K562 (cell line): Measurements from ENCODE around the gene WWC2. TPM values are rescaled to one million over a fixed set of nuclear protein-coding genes. Genes with fewer than 3 reads are reported as not detected.

ENCODE experiments used
- ATAC-seq: fragments of 200-7000 bp; cut with Tn5 transposase; 3 replicates; pipeline ENCODE4 v1.9.1; 2020; ENCODE audit warnings: moderate library complexity
- BruUV-seq: library from RNA; stranded (reverse); fragments of 400-500 nt; replicated peaks from 2 replicates; lab custom pipeline; 2021; lab: Mats Ljungman, UMichigan
- CTCF ChIA-PET: fragments of 300-600 bp; formaldehyde crosslinking; extraction: SDS; loops from one replicate; lab custom pipeline; 2021; ENCODE audit warnings: low intra/inter-chr PET ratio; lab: Yijun Ruan, JAX
- POLR2A ChIA-PET: fragments of 300-600, 350-650 bp; sonication (Branson Sonifier 250); formaldehyde crosslinking; extraction: SDS; loops from one replicate; lab custom pipeline; 2021; ENCODE audit warnings: antibody characterized with exemption, inconsistent platforms; lab: Yijun Ruan, JAX
- DNase-seq, 4 experiments: peaks; one replicate each; pipeline versions ENCODE4 v3.0.0 to v3.0.0-alpha.2; 2011 to 2018; ENCODE audit warnings: low spot score in 3 of 4, mixed read lengths in 3 of 4; ENCODE audit errors: extremely low read depth in 1 of 4
- FAIRE-seq: peaks from 2 replicates; lab custom pipeline; 2011; peaks lifted over from hg19 to GRCh38; lab: Jason Lieb, UNC
- H2AFZ ChIP-seq: 2 replicates; pipeline ENCODE4 v1.6.0; 2011; ENCODE audit warnings: low read depth, low read length, control low read depth, inconsistent platforms
- H3K27ac ChIP-seq: fragments of 200-600 bp; 3 replicates; pipeline ENCODE4 v1.8.0; 2011; ENCODE audit warnings: low read depth, mild to moderate bottlenecking, control low read depth, inconsistent platforms, low read length, moderate library complexity, mixed read lengths; ENCODE audit errors: extremely low read depth
- H3K27me3 ChIP-seq, 2 experiments: fragments of 300-600 bp in 1 of 2; 2 replicates in 1 of 2; 3 replicates in 1 of 2; pipeline versions ENCODE4 v1.6.0 to v1.8.0; 2011; ENCODE audit warnings: inconsistent platforms in 2 of 2, low read length in 2 of 2, mild to moderate bottlenecking in 1 of 2, mixed read lengths in 1 of 2, moderate library complexity in 1 of 2; ENCODE audit not compliant: control insufficient read depth in 2 of 2, insufficient read depth in 2 of 2
- H3K36me3 ChIP-seq: fragments of 300-600 bp; 3 replicates; pipeline ENCODE4 v1.8.0; 2011; ENCODE audit warnings: mild to moderate bottlenecking, low read length, inconsistent platforms; ENCODE audit not compliant: control insufficient read depth, insufficient read depth
- H3K4me1 ChIP-seq, 2 experiments: fragments of 200-600 bp in 1 of 2; replicated peaks in 1 of 2; 2 replicates in 1 of 2; 3 replicates in 1 of 2; pipeline versions ENCODE4 v1.5.1 to v1.8.0; 2011; ENCODE audit warnings: inconsistent platforms in 2 of 2, low read length in 2 of 2, mild to moderate bottlenecking in 1 of 2, mixed read lengths in 1 of 2, moderate library complexity in 1 of 2; ENCODE audit not compliant: control insufficient read depth in 2 of 2, insufficient read depth in 2 of 2
- H3K4me2 ChIP-seq: 2 replicates; pipeline ENCODE4 v1.6.1; 2011; ENCODE audit warnings: low read length, control low read depth, inconsistent platforms, mixed read lengths; ENCODE audit not compliant: insufficient read depth
- H3K4me3 ChIP-seq: fragments of 200-600 bp; sonication (generic), shearing (Covaris generic); 2 replicates; pipeline ENCODE4 v1.5.1; 2016; ENCODE audit warnings: control low read depth, inconsistent platforms
- H3K79me2 ChIP-seq: fragments of 200-600 bp; 3 replicates; pipeline ENCODE4 v1.8.0; 2011; ENCODE audit warnings: low read length, inconsistent platforms; ENCODE audit not compliant: control insufficient read depth, insufficient read depth
- H3K9ac ChIP-seq, 2 experiments: 2 replicates each; pipeline versions ENCODE4 v1.6.0 to v1.6.1; 2011; ENCODE audit warnings: low read depth in 2 of 2, low read length in 2 of 2, control low read depth in 1 of 2, inconsistent platforms in 1 of 2, mild to moderate bottlenecking in 1 of 2, mixed read lengths in 1 of 2; ENCODE audit not compliant: insufficient read depth in 1 of 2
- H3K9me1 ChIP-seq: one replicate; pipeline ENCODE4 v1.6.0; 2011; ENCODE audit warnings: inconsistent platforms, mild to moderate bottlenecking, low read length, moderate library complexity; ENCODE audit not compliant: control insufficient read depth, insufficient read depth
- H3K9me3 ChIP-seq: replicated peaks from 2 replicates; pipeline ENCODE4 v1.5.1; 2011; ENCODE audit warnings: low read depth, low read length, inconsistent platforms; ENCODE audit not compliant: control insufficient read depth, insufficient read depth
- H4K20me1 ChIP-seq: replicated peaks from 2 replicates; pipeline ENCODE4 v1.6.1; 2011; ENCODE audit warnings: low read length, inconsistent platforms, mixed read lengths; ENCODE audit not compliant: control insufficient read depth, insufficient read depth
- ATF1 ChIP-seq, 2 experiments: fragments of 450-650 bp in 1 of 2; IDR thresholded peaks; 2 replicates each; pipeline ENCODE4 v1.6.1; 2016; ENCODE audit warnings: missing compliant biosample characterization in 1 of 2, missing genetic modification characterization in 1 of 2
- CBX3 ChIP-seq, 2 experiments: IDR thresholded peaks; 1 replicate in 1 of 2; 2 replicates in 1 of 2; pipeline ENCODE4 v1.6.1; 2012; ENCODE audit warnings: inconsistent platforms in 2 of 2, low read length in 2 of 2, borderline replicate concordance in 1 of 2, control low read depth in 1 of 2
- CLOCK ChIP-seq: fragments of 250-450 bp; sonication (Bioruptor Pico); IDR thresholded peaks from 2 replicates; pipeline ENCODE4 v1.4.0; 2020; ENCODE audit warnings: mild to moderate bottlenecking, moderate library complexity, borderline replicate concordance
- GTF2F1 ChIP-seq: IDR thresholded peaks from 2 replicates; pipeline ENCODE4 v1.6.1; 2011; ENCODE audit warnings: low read depth, low read length, improper control_type of control experiment
- ZBTB26 ChIP-seq: fragments of 450-650 bp; formaldehyde crosslinking; IDR thresholded peaks from 2 replicates; pipeline ENCODE4 v1.4.0; 2022; ENCODE audit warnings: missing genetic modification characterization
- ZNF41 ChIP-seq: fragments of 250-450 bp; sonication (Bioruptor Pico); conservative IDR thresholded peaks from 2 replicates; pipeline ENCODE4 v1.4.0; 2020; ENCODE audit warnings: mild to moderate bottlenecking
- WGBS: fragments of 100-300 bp; shearing (Covaris generic); methylation state at CpG from one replicate; pipeline ENCODE4 v1.1.6; 2016; ENCODE audit warnings: low coverage, mixed read lengths; ENCODE audit not compliant: insufficient coverage; ENCODE audit errors: missing lambda C conversion rate; 5-methylcytosine and 5-hydroxymethylcytosine counted together
- in situ Hi-C: fragments of 300-500 bp; cut with MboI; formaldehyde crosslinking; loops from 4 replicates; pipeline ENCODE4 v1.15.0; 2018; ENCODE audit warnings: inconsistent platforms, mixed read lengths
- intact Hi-C: fragments of 100-400 bp; cut with micrococcal nuclease; formaldehyde crosslinking; loops from 2 replicates; pipeline ENCODE4 v1.14.2; 2022
- polyA plus RNA-seq, 8 experiments: library from polyadenylated mRNA; depleted of rRNA in 4 of 8; stranded (reverse) in 5 of 8; unstranded in 3 of 8; fragments of >200 nt; fragmentation: Nextera tagmentation in 2 of 8; fragmentation: Illumina TruSeq in 1 of 8; extraction: Ambion mirVana in 2 of 8; extraction: Trizol in 1 of 8; gene quantifications; 2 replicates each; pipeline versions ENCODE4 v1.2.1 to v1.2.3, GENCODE V29; 2011 to 2014; ENCODE audit warnings: inconsistent platforms in 1 of 8, missing spikeins in 1 of 8
- total RNA-seq, 7 experiments: library from RNA; depleted of rRNA in 6 of 7; stranded (reverse); fragments of >200 nt in 6 of 7; fragmentation: Illumina TruSeq in 2 of 7; extraction: Trizol in 2 of 7; gene quantifications; 2 replicates each; pipeline versions ENCODE4 v1.2.1 to v1.2.3, GENCODE V29; 2011 to 2021; ENCODE audit warnings: low replicate concordance in 1 of 7

WWC2 gene
- total and polyA plus RNA-seq, 9 of the 15 experiments (the other 6 are each of a cell fraction or from before 2014, with no cell fraction given), result 3.7 to 39.4 (median 19.6) TPM

- no peaks in the 10 kb centered on the region for H3K9me1 ChIP-seq
- in situ Hi-C loops, result no loop called here
- intact Hi-C loops, result no loop called here
- no peak overlapping the region for H3K4me2 ChIP-seq
- H3K27ac ChIP-seq, result no peak overlapping the region
- no peak for DNase-seq
- no peaks in the 10 kb centered on the region for H3K9me3 ChIP-seq
- no peak for TF ChIP-seq GTF2F1
- peak in 1 of 2 experiments; percentile 33; a peak in 1 of 3 replicates for TF ChIP-seq CBX3 (IDR thresholded peaks at IDR 0.05; ENCODE audit: borderline replicate concordance in 1 of 2, low read length in 2 of 2)
- TF ChIP-seq ZNF41, result peak; percentile 99
- TF ChIP-seq ZBTB26, result no peak
- no peak for TF ChIP-seq CLOCK (CRISPR knock-in tag)
- TF ChIP-seq ATF1 (CRISPR knock-in tag; IDR thresholded peaks at IDR 0.05), result no peak
- TF ChIP-seq ATF1 (tag; IDR thresholded peaks at IDR 0.05), result no peak
- H3K79me2 ChIP-seq, result no peaks in the 10 kb centered on the region
- 9% methylated on average over 5 of the region's 5 CpGs for WGBS
- ChIA-PET POLR2A (no interaction called here), CTCF (no interaction called here)
- H2AFZ ChIP-seq, result no peak overlapping the region
- BruUV-seq, result no TSS peak
- FAIRE-seq, result no peak
- peaks cover 0 to 11% of the 10 kb centered on the region in 2 experiments; a peak in 3 of 5 replicates for H3K4me1 ChIP-seq
- H3K4me3 ChIP-seq, result no peak overlapping the region
- no peaks in the 10 kb centered on the region for H3K27me3 ChIP-seq
- H3K36me3 ChIP-seq, result no peaks in the 10 kb centered on the region
- ATAC-seq, result no peak
- H3K9ac ChIP-seq, result no peak overlapping the region
- H4K20me1 ChIP-seq, result no peaks in the 10 kb centered on the region
Measured at GRCh38 chr4:183068502-183068901, 30.6 kb upstream of the WWC2 start.
